Lower leg skin (tissue), 4 donors: ENCODE measurements around the gene PPP1R12C. TPM values are rescaled to one million over a fixed set of nuclear protein-coding genes. Genes with fewer than 3 reads are reported as not detected.
"Not testable (repeated sequence)": the region's sequence is repeated elsewhere in the genome, so short reads cannot be mapped to it uniquely, and the experiment has no call there.

ENCODE experiments used
- DNase-seq, 2 donors: peaks; one replicate each; pipeline ENCODE4 v3.0.0-alpha.2; 2019; ENCODE audit warnings: low spot score in 2 of 2
- H3K4me3 ChIP-seq: fragments of 200-600 bp; sonication (generic); 2 replicates; pipeline ENCODE4 v1.5.1; 2017; ENCODE audit warnings: mild to moderate bottlenecking, low read depth; ENCODE audit not compliant: poor library complexity, severe bottlenecking
- POLR2A ChIP-seq, 2 donors: fragments of 450-650 bp; IDR thresholded peaks; one replicate each; pipeline ENCODE4 v1.6.1; 2016 to 2017; ENCODE audit warnings: antibody characterized with exemption in 2 of 2, mild to moderate bottlenecking in 1 of 2, moderate library complexity in 1 of 2
- WGBS, 2 donors: methylation state at CpG; one replicate each; pipeline ENCODE4 v1.1.5; 2018; 5-methylcytosine and 5-hydroxymethylcytosine counted together
- intact Hi-C: fragments of 100-400 bp; cut with DNase I; formaldehyde crosslinking; loops from one replicate; pipeline ENCODE4 v1.15.0; 2023; ENCODE audit warnings: low total_unique reads
- total RNA-seq, 4 donors: library from RNA; depleted of rRNA; stranded (reverse); fragments of >200 nt; gene quantifications; one replicate each; pipeline ENCODE4 v1.1.0, GENCODE V29; 2016
- TF ChIP-seq, protein P1 (sequence below), 3 donors: fragments of 450-650 bp; IDR thresholded peaks; one replicate each; pipeline ENCODE4 v1.5.1; 2016; ENCODE audit warnings: antibody characterized with exemption in 3 of 3, mild to moderate bottlenecking in 3 of 3, moderate library complexity in 2 of 3

Gene PPP1R12C
- total RNA-seq, 4 donors from 2014 or later, result 55.5 to 103 (median 79.4) TPM

DNA sequence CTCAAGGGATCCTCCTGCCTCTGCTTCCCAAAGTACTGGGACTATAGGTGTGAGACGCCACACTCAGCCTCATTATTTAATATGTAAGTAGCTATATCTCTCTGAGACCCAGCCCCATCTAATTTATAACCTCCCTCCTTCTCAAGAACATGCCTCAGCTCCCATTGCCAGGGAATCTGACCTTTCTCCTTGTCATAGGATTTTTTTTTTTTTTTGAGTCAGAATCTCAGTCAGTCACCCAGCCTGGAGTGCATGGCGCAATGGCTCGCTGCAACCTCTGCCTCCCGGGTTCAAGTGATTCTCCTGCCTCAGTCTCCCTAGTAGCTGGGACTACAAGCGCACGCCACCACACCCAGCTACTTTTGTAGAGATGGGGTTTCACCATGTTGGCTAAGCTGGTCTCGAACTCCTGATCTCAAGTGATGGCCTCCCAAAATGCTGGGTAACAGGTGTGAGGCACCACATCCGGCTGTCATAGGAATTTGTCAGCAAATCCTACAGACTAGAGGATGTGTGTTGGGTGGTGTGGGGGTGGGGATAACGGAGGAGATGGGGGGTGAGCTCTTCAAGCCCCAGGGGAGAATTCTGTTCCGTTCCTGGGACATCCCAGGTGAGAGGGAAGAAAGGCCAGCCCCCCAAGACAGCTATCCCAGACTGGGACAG, 46.8 kb downstream of the PPP1R12C start:
- no peak for DNase-seq
- H3K4me3 ChIP-seq, result no peak overlapping the region
- 69 to 78% methylated on average over 10 of the region's 10 CpGs for WGBS, 2 donors
- TF ChIP-seq, protein P1, sequence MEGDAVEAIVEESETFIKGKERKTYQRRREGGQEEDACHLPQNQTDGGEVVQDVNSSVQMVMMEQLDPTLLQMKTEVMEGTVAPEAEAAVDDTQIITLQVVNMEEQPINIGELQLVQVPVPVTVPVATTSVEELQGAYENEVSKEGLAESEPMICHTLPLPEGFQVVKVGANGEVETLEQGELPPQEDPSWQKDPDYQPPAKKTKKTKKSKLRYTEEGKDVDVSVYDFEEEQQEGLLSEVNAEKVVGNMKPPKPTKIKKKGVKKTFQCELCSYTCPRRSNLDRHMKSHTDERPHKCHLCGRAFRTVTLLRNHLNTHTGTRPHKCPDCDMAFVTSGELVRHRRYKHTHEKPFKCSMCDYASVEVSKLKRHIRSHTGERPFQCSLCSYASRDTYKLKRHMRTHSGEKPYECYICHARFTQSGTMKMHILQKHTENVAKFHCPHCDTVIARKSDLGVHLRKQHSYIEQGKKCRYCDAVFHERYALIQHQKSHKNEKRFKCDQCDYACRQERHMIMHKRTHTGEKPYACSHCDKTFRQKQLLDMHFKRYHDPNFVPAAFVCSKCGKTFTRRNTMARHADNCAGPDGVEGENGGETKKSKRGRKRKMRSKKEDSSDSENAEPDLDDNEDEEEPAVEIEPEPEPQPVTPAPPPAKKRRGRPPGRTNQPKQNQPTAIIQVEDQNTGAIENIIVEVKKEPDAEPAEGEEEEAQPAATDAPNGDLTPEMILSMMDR (IDR thresholded peaks at IDR 0.05), result no peak
- TF ChIP-seq POLR2A (IDR thresholded peaks at IDR 0.05), result no peak
- intact Hi-C loops, result no loop called here

DNA sequence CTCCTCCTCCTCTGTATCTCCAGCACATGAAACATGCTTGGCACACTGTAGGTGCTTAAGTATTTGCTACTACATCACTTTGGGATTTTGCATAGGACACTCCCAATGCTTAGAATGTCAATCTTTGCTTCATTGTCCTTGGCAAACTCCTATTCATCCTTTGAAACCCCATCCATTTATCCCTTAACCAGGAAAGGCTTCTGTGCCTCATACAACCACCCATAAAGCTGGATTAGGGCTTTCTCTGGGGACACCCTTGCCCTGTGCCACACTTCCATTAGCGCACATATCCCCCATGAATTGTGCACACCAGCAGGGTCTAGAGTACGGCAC, 47.6 kb downstream of the PPP1R12C start:
- H3K4me3 ChIP-seq, result no peak overlapping the region
- intact Hi-C loops, result no loop called here
- WGBS, 2 donors, result 94 to 96% methylated on average over 2 of the region's 2 CpGs
- TF ChIP-seq, protein P1 (IDR thresholded peaks at IDR 0.05), result no peak
- no peak for TF ChIP-seq POLR2A (IDR thresholded peaks at IDR 0.05)
- no peak for DNase-seq

DNA sequence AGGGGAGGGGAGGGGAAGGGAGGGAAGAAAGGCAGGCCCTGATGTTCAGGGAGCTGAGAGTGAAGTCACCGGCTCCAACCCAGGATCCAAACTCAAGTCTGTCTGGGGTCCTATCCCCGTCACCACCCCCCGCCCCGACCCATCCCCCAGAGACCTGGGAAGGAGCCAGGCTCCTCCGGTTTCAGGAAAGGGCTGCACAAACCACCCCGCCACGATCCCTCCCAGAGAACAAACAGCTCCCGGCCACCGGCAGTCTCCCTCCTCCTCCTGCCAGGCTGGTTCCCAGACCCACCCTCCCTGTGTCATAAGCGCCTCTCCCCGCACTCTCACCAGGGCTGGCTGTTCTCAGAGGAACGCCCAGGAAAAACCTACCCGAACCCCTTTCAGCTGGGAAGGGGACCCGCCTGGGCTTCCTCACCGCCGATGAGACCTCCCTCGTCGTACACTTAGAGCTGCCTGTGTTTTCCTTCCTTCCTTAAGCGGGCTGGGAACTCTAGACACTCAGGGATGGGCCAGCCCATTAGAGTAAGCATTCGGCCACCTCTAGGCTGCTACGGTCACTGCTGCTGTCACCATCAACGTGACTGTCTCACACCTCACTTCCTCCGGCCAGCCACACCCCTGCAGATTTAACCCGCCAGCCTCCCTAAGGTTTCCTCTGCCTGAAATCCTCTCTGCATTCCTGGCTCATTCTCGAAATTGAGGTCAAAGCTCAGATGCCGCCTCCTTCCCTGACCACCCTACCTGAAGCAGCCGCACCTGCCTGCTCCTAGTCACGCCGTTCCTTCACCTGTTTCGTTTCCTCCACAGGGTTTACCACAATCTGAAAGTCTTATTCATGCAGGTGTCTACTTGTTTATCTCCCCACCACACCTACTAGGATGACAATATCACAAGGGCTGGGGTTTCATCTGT, 48.2 kb downstream of the PPP1R12C start:
- WGBS, 2 donors, result 2 to 4% methylated on average over 25 to 30 of the region's 30 CpGs
- H3K4me3 ChIP-seq, result no peak overlapping the region
- TF ChIP-seq, protein P1 (IDR thresholded peaks at IDR 0.05), result no peak
- intact Hi-C loops, result no loop called here
- no peak for DNase-seq

DNA sequence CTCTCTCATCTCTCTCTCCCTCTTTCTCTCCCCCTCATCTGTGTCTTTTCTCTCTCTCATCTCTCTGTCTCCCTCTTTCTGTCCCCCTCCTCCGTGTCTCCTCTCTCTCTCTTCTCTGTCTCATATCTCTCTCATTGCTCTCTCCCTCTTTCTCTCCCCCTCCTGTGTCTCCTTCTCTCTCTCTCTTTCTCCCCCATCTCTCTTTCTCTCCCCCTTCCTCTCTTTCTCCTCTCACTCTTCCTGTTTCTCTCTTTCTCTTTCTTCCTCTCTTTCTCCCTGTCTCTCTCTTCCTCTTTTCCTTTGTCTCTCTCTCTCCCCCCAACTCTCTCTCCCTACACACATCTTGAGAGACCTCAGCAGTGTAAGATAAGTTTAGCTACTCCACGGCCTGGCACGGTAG, 49.6 kb downstream of the PPP1R12C start:
- no peak overlapping the region for H3K4me3 ChIP-seq
- intact Hi-C loops, result no loop called here
- no peak for DNase-seq
- WGBS, 2 donors, result 37 to 45% methylated on average over 3 of the region's 3 CpGs
- no peak for TF ChIP-seq POLR2A (IDR thresholded peaks at IDR 0.05)
- TF ChIP-seq, protein P1 (IDR thresholded peaks at IDR 0.05), result no peak

DNA sequence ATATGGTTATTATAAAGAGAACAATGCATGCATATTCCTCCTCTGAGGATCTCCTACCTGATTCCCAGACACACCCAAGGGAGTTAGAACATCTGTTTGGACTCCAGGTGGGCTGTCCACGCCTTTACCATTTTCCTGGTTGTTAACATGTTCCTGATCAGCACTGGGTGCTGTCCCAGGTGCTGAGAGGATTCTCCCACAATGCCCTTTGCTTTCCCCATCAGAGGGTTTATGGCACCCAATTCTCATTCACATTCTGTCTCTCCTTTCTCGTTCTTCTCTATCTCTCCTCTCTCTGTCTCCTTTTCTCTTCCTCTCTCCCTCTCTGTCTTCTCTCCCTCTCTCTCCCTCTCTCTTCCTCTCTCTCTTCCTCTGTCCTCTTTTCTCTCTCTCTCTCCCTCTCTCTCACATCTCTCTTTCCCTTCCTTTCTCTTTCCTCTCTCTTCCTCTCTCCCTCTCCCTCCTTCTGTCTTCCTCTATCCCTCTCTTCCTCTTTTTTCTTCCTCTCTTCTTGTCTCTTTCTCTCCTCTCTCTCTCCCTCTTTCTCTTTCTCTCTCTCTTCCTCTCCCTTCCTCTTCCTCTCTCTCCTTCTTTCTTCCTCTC, 51.2 kb downstream of the PPP1R12C start:
- 20 to 21% methylated on average over 2 of the region's 2 CpGs for WGBS, 2 donors
- intact Hi-C loops, result no loop called here
- H3K4me3 ChIP-seq, result no peak overlapping the region
- no peak for DNase-seq
- no peak for TF ChIP-seq POLR2A (IDR thresholded peaks at IDR 0.05)

DNA sequence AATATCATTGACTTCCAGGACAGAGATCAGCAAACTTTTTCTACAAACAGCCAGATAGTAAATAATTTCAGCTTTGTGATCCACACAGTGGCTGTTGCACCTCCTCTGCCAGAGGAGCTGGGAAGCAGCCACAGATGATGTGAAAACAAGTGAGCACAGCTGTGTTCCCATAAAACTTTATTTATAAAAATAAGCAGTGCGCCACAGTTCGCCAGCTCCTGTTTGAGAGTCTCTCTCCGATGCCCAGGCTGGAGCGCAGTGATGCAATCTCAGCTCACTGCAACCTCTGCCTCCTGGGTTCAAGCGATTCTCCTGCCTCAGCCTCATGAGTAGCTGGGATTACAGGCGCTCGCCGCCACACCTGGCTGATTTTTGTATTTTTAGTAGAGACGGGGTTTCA, 51.9 kb downstream of the PPP1R12C start:
- 80 to 82% methylated on average over 9 of the region's 9 CpGs for WGBS, 2 donors
- intact Hi-C loops, DNase-seq, H3K4me3 ChIP-seq: not testable (repeated sequence)
